Activated T-cell treated with anti-CD3 and anti-CD28 coated beads, Interleukin-2, amount 50 U/mL, for 24 hours (primary cell): Measurements from ENCODE around the gene MAP3K5.

Experiments used
- DNase-seq: peaks from one replicate; pipeline ENCODE4 v3.0.0-alpha.2; 2020
- H3K27ac Mint-ChIP-seq: 2 replicates; pipeline ENCODE4 v1.8.0; 2020; ENCODE audit warnings: mild to moderate bottlenecking, mixed read lengths
- H3K27me3 Mint-ChIP-seq: 2 replicates; pipeline ENCODE4 v1.8.0; 2020; ENCODE audit warnings: mixed read lengths
- H3K36me3 Mint-ChIP-seq: 2 replicates; pipeline ENCODE4 v1.8.0; 2020; ENCODE audit warnings: low read depth, mixed read lengths
- H3K4me1 Mint-ChIP-seq: 2 replicates; pipeline ENCODE4 v1.8.0; 2020; ENCODE audit warnings: low read depth, mixed read lengths
- H3K4me3 Mint-ChIP-seq: 2 replicates; pipeline ENCODE4 v1.8.0; 2020; ENCODE audit warnings: mild to moderate bottlenecking, moderate library complexity, mixed read lengths
- H3K9me3 Mint-ChIP-seq: 2 replicates; pipeline ENCODE4 v1.8.0; 2020; ENCODE audit warnings: mixed read lengths

Gene MAP3K5

DNA sequence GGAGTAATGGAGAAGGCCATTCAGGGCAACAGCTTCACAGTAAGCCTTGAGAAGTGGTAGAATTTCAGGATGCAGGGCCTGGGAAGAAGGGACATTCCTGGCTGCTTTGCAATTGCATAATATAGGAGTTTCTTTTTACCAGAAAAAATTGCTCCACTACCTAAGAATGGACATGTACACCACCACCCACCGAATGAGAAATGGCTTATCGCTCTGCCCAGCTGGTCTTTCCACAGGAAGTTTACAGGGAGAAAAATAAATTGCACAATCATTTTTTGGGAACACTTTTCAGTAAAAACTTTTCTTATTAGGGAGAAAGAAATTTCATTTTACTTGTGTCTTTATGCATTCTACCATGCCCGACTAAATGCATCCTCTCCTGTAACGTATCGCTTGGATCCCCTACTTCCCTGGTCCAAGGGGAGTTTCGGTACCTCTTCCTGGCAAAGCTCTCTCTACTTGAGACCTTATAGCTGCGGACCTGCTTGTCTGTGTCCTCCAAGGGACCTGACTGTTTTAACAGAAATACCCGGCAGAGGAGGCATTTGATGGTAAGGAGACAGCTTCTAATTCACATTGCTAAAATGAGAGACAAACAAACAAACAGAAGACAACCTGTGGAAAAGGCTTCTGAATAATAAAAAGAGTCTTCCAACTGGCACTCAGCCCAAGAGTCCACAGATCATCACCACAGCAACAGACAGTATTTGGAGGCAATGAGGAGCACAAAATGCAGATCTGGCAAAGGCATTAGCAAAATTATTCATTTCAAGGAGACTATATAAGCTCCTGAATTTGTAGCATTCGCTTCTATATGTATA is 54.2 kb downstream of the MAP3K5 start:
- DNase-seq, result no peak
- no peaks in the 10 kb centered on the region for H3K36me3 Mint-ChIP-seq
- H3K27me3 Mint-ChIP-seq, result no peaks in the 10 kb centered on the region
- H3K4me3 Mint-ChIP-seq, result no peak overlapping the region
- no peaks in the 10 kb centered on the region for H3K9me3 Mint-ChIP-seq
- H3K27ac Mint-ChIP-seq, result no peak overlapping the region
- H3K4me1 Mint-ChIP-seq, result peaks cover 14% of the 10 kb centered on the region

GRCh38 chr6:136737374-136737844 is 54.9 kb downstream of the MAP3K5 start:
- H3K36me3 Mint-ChIP-seq, result no peaks in the 10 kb centered on the region
- no peak overlapping the region for H3K27ac Mint-ChIP-seq
- no peak overlapping the region for H3K4me3 Mint-ChIP-seq

GRCh38 chr6:136736281-136736960 is 55.9 kb downstream of the MAP3K5 start:
- H3K27me3 Mint-ChIP-seq, result no peaks in the 10 kb centered on the region
- no peak overlapping the region for H3K4me3 Mint-ChIP-seq
- H3K4me1 Mint-ChIP-seq, result peaks cover 17% of the 10 kb centered on the region
- no peak overlapping the region for H3K27ac Mint-ChIP-seq
- no peak for DNase-seq
- no peaks in the 10 kb centered on the region for H3K9me3 Mint-ChIP-seq
- H3K36me3 Mint-ChIP-seq, result no peaks in the 10 kb centered on the region

More at GRCh38 chr6:136737374-136737844, 54.9 kb downstream of the MAP3K5 start:
- Mint-ChIP-seq H3K27me3 (no peaks in the 10 kb centered on the region), H3K9me3 (no peaks in the 10 kb centered on the region), H3K4me1 (peaks cover 12% of the 10 kb centered on the region)
- no peak for DNase-seq

DNA sequence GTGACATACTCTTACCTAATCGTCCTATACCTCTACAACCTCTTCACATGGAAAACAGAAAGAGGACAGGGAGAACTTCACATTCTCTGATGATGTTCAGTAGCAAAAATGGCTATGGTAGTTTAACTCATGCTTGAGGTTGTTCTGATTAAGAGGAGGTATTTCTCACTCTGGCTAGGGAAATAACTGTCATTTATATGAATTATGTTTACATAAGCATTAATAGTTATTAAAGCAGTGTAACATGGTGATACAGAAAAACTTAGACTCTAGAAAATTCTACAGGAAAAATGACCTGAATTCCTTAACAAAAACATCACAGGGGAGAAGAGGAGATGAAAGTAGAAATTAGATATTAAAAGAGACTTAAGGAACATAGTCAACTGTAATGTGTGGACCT is 57.3 kb downstream of the MAP3K5 start:
- Mint-ChIP-seq H3K27me3 (no peaks in the 10 kb centered on the region), H3K27ac (no peak overlapping the region), H3K4me3 (no peak overlapping the region), H3K4me1 (peaks cover 25% of the 10 kb centered on the region), H3K36me3 (no peaks in the 10 kb centered on the region), H3K9me3 (no peaks in the 10 kb centered on the region)
- no peak for DNase-seq

DNA sequence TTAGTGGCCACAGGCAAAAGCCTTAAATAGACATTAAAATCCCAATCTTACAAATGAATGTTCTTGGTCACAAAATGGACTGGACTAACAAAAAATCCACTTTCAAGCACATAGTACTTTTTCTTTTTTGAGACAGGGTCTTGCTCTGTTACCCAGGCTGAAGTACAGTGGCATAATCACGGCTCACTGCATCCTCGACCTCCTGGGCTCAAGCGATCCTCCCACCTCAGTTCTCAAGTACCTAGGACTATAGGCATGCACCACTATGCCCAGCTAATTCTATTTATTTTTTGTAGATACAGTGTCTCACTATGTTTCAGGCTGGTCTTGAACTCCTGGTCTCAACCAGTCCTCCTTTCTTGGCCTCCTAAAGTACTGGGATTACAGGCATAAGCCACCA is 59.4 kb downstream of the MAP3K5 start:
- no peak overlapping the region for H3K4me3 Mint-ChIP-seq
- H3K27me3 Mint-ChIP-seq, result no peaks in the 10 kb centered on the region
- H3K27ac Mint-ChIP-seq, result no peak overlapping the region
- peaks cover 28% of the 10 kb centered on the region for H3K4me1 Mint-ChIP-seq
- H3K9me3 Mint-ChIP-seq, result no peaks in the 10 kb centered on the region
- no peaks in the 10 kb centered on the region for H3K36me3 Mint-ChIP-seq
- no peak for DNase-seq

- Mint-ChIP-seq H3K9me3 (no peaks in the 10 kb centered on the region), H3K4me1 (peaks cover 36% of the 10 kb centered on the region), H3K4me3 (no peak overlapping the region), H3K27ac (no peak overlapping the region), H3K36me3 (peaks cover 2% of the 10 kb centered on the region), H3K27me3 (no peaks in the 10 kb centered on the region)
- no peak for DNase-seq
These were observed 62.4 kb downstream of the MAP3K5 start for GRCh38 chr6:136729832-136730231.

DNA sequence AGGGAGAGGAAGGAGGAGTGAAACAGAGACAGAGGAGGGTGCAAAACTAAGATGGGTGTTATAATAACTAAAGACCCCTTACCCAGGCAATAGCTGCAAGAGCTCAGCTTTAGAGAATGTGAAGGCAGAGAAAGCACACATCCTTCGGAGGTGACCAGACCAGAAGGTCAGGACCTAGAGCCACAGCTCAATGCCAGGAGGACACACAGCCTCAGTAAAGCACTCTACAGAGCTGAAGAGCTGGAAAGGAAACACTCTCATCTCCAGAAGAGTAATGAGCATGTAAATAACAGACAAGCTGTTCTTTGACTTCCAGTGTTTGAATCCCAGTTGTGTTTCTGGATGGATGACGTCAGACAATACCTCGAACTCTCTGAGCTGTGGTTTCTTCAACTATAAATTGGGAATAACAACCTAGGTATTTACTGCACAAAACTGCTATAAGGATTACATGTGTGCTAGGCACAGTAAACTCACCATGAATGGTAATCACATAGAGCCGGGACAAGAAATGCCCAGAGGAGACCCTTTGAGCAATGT is 63.2 kb downstream of the MAP3K5 start:
- H3K4me1 Mint-ChIP-seq, result peaks cover 41% of the 10 kb centered on the region
- no peaks in the 10 kb centered on the region for H3K27me3 Mint-ChIP-seq
- no peaks in the 10 kb centered on the region for H3K9me3 Mint-ChIP-seq
- no peak overlapping the region for H3K4me3 Mint-ChIP-seq
- H3K36me3 Mint-ChIP-seq, result peaks cover 2% of the 10 kb centered on the region
- DNase-seq, result no peak
- no peak overlapping the region for H3K27ac Mint-ChIP-seq

DNA sequence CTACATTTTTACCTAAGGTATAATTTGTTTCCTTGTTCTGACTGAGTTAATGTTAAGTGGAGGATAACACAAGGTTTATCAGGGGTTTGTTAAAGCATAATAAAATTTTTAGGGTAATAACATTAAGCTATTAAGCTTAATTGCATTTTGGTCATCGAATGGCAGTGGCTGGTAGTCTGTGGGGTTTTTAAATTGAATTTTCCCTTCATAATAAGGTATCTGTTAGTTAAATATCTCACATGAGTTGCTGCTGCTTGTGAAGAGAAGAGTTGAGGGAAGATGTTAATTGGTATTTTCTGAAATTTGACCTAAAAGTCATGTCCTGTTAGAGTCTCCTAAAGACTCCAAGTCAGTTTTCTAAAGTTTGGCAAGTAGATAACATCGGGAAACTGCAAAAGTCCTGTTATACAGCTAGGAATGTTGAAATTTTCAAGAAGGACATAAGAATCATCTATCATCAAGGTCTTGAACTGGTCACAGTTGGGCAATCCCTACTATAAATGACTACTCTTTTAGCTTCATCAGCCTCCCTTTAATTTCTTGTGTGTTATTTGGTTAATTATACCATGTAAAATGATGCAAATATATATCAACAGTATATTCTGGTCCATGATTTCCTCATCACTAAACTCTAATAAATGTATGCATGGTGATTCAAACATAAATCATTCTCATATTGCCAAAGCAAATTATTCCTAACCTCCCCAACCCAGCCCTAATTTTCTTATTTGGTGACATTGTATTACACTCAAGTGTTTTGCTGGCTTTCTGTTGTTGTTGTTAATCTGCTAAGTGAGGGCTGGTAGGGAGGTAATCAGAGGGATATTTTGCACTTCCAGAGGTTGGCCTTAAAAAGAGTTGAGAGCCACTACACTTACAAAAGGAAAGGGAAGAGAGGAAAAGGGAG is 64.0 kb downstream of the MAP3K5 start:
- DNase-seq, result no peak
- Mint-ChIP-seq H3K27ac (no peak overlapping the region), H3K9me3 (no peaks in the 10 kb centered on the region), H3K4me1 (peaks cover 47% of the 10 kb centered on the region), H3K36me3 (peaks cover 2% of the 10 kb centered on the region), H3K27me3 (no peaks in the 10 kb centered on the region), H3K4me3 (no peak overlapping the region)

- Mint-ChIP-seq H3K27ac (no peak overlapping the region), H3K4me1 (peaks cover 47% of the 10 kb centered on the region), H3K27me3 (no peaks in the 10 kb centered on the region), H3K4me3 (no peak overlapping the region), H3K9me3 (no peaks in the 10 kb centered on the region), H3K36me3 (peaks cover 2% of the 10 kb centered on the region)
- no peak for DNase-seq
These were observed 65.3 kb downstream of the MAP3K5 start for GRCh38 chr6:136726837-136727557.

DNA sequence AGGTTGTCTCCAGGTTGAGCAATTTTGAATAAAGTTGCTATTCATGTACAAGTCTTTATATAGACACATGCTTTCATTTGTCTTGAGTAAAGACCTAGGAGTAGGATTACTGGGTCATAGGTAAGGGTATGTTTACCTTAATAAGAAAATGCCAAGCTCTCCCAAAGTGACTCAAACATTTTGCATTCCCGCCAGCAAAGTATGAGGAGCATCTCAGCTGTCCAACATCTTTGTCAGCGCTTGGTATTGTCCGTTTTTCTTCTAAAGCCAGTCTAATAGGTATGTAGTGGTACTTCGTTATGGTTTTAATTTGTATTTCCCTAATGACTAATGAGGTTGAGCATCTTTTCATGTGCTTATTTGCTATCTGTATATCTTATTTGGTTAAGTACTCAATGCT is 67.2 kb downstream of the MAP3K5 start:
- Mint-ChIP-seq H3K27ac (no peak overlapping the region), H3K4me1 (peaks cover 42% of the 10 kb centered on the region), H3K36me3 (peaks cover 8% of the 10 kb centered on the region), H3K9me3 (no peaks in the 10 kb centered on the region), H3K27me3 (no peaks in the 10 kb centered on the region), H3K4me3 (no peak overlapping the region)
- no peak for DNase-seq

DNA sequence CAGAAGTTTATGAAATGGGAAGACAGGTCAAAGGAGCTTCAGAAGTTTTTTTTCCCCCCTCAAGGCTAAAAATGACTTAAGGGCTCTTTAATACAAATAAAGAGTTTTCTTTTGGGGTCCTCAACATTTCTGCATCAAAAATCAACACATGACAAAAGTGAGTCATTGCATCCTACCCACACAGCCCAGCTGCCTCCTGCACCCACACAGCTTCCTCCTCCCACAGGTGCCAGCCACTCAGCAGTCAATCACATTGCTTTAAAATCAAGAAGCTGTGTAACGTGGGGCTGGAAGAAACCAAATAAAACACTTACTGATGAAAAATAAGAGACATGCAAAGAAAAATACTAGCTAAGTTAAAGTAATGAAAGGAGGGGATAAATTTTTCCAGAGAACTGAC is 68.5 kb downstream of the MAP3K5 start:
- DNase-seq, result peak; percentile 43
- no peak overlapping the region for H3K4me3 Mint-ChIP-seq
- H3K36me3 Mint-ChIP-seq, result peaks cover 8% of the 10 kb centered on the region
- no peaks in the 10 kb centered on the region for H3K27me3 Mint-ChIP-seq
- H3K9me3 Mint-ChIP-seq, result no peaks in the 10 kb centered on the region
- no peak overlapping the region for H3K27ac Mint-ChIP-seq
- peaks cover 43% of the 10 kb centered on the region for H3K4me1 Mint-ChIP-seq

DNA sequence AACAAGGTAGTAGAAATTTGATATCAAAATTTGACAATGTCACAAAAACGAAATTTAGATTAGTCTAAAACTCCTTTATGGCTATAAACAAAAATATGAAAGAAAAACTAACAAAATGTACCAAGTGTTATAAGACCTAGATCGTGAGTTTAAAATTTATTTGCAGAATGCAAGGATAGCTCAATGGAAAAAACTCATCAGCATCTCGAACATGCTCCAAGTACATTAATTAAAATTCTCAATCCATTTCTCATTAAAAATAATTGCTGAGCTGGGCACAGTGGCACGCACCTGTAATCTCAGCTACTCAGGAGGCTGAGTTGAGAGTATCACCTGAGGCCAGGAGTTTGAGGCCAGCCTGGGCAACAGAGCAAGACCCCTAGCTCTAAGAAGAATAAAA is 70.8 kb downstream of the MAP3K5 start:
- no peak for DNase-seq
- H3K27me3 Mint-ChIP-seq, result no peaks in the 10 kb centered on the region
- H3K27ac Mint-ChIP-seq, result no peak overlapping the region
- no peaks in the 10 kb centered on the region for H3K9me3 Mint-ChIP-seq
- peaks cover 43% of the 10 kb centered on the region for H3K4me1 Mint-ChIP-seq
- peaks cover 11% of the 10 kb centered on the region for H3K36me3 Mint-ChIP-seq
- no peak overlapping the region for H3K4me3 Mint-ChIP-seq

DNA sequence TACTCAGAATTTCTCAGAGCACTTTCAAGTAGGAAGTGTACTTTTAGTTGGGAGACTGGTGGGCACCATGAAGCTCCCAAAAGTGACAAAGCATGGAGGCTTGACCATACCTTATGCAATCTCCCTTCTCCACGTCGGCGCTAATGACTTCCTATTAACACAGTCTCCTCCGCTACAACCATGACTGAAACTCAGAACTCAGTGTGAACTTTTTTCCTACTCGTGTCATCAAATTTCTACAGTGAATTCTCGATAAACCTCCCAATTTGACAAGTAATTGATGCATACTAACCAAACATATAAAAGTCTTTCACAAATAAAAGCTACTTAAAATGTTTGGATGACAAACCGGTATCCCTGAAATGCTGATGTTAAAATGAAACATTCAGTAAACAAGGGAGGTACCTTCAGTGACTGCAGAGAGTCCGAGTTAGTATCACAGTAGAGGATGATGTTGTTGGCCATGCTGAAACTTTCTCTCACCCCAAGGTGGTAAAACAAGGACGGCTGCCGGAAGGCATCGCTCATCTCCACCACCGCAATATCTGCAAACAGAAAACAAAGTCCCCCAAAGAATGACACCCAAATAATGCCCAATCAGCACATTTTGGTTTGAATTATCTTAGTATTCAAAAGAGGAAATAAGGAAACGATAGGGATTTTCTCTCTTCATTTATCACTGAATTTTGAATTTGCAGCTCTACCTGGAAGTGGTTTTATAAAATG is 72.1 kb downstream of the MAP3K5 start:
- Mint-ChIP-seq H3K36me3 (peaks cover 9% of the 10 kb centered on the region), H3K9me3 (no peaks in the 10 kb centered on the region), H3K27me3 (no peaks in the 10 kb centered on the region), H3K4me1 (peaks cover 40% of the 10 kb centered on the region), H3K27ac (no peak overlapping the region), H3K4me3 (peak overlapping the region; percentile 23)
- DNase-seq, result no peak
